T-helper 2 cell treated with Interferon-gamma antibody and Interleukin-4, amounts not matched to agents 100 ng/mL and 5 ng/mL, for 36 hours (primary cell): ENCODE results near the gene TNFSF8. TPM values are rescaled to one million over a fixed set of nuclear protein-coding genes. Genes with fewer than 3 reads are reported as not detected.

ENCODE experiments used
- intact Hi-C: fragments of 100-400 bp; cut with micrococcal nuclease; formaldehyde crosslinking; loops from one replicate; pipeline ENCODE4 v1.15.1; 2023
- total RNA-seq: library from RNA; stranded (reverse); gene quantifications from 2 replicates; pipeline ENCODE4 v1.2.3, GENCODE V29; 2022

The TNFSF8 gene
- total RNA-seq, 1 donor from 2014 or later: 51.1 TPM

DNA sequence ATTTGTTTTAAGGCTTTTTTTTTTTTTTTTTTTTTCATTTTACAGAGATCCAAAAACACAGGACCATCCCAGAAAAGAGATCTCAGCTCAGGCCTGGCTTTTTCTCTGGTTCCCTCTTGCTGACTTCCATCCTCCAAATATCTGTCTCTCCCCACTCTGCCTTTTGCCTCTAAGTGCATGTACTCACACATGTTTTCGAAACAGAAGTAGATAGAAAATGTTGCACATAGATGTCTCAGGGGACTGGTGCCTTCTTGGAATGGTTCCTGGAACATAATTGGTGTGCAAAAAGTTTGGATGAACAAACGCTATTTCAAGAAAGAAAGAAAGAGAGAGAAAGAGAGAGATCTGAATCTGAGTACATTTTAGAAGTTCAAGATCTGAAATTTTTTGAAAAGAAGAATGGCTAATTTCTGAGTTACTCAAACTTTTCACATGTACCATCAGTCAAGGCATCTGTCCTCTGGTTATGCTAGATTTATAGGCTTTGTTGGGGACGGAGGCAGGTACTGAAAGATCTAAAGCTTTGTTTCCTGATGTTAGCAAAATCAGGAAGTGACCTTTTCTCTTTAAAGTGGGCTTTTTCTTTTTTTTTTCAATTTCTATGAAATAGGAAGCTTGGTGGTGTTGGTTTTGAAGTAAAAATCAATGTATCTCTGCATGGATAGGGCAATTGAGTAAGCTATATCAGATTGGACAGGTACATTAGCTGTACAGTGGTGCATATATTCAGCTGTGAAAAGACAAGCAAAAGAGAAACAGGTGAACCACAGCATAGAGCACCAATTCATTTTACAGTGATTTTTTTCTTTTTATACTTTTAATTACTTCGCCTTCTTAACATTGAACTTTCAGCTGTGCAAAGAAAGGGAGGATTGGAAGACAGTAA is 8.5 kb upstream of the TNFSF8 start:
- intact Hi-C loops: loop anchor here (1.0 to 10.0 kb wide), 2 partner anchors 9 to 354 kb away; partner anchors contain the start of genes ATP6V1G1 and TNFSF8

DNA sequence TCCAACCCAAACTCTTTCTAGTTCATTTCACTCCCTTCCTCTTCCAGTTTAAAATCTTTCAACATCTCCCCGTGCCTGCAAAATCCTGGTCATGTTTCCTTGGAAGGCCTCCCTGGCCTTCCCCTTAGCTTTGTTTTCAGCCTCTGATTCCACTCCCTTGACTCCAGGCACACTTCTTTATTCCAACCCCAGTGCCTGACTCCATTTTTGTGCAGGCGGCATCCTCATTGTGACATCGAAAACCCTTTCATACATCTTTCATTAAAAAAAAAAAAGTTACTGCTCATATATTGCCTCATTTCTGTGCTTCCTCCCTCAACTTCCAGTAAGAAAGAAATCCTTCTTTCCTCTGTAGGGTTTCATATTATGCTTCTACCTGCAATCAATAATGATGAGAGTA is 7.1 kb upstream of the TNFSF8 start:
- intact Hi-C loops: loop anchor here (10.0 kb wide), 1 partner anchor 353 kb away; the partner anchor contains the start of gene ATP6V1G1

DNA sequence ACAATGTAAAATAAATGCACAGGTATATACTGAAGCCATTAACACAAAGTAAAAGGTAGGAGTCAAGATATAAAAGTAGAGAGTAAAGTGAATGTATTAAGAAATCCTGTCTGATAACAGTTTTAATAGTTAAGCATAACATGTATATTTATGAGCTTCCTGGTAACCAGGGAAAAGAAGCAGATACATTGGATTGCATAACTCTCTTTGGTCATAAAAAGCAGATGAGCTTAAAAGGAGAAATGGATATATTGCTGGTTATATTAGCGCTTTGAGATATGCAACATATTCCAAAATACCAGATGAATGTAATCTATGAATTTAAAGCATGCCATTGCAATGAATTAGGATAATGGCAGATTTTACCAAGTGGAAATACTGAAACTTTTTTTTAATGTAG is 6.2 kb upstream of the TNFSF8 start:
- intact Hi-C loops: loop anchor here (10.0 kb wide), 1 partner anchor 352 kb away; the partner anchor contains the start of gene ATP6V1G1

DNA sequence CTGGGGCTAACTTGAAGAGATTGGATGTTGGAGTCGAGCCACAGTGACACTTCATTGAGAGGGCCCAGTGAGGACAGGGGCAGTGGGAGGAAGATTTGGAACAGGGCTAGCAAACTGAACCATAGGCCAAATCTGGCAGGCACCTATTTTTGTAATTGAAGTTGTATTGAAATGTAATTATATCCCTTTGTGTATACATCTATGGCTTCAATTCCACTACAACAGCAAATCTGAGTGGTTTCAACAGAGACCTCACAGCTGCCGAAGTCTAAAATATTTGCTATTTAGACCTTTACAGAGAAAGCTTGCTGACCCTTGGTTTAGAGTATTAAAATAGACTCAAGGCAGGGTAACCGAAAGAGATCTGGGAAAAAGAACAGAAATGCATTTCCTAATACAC is 4.7 kb upstream of the TNFSF8 start:
- intact Hi-C loops: loop anchor here (10.0 kb wide), 1 partner anchor 350 kb away; the partner anchor contains the start of gene ATP6V1G1

DNA sequence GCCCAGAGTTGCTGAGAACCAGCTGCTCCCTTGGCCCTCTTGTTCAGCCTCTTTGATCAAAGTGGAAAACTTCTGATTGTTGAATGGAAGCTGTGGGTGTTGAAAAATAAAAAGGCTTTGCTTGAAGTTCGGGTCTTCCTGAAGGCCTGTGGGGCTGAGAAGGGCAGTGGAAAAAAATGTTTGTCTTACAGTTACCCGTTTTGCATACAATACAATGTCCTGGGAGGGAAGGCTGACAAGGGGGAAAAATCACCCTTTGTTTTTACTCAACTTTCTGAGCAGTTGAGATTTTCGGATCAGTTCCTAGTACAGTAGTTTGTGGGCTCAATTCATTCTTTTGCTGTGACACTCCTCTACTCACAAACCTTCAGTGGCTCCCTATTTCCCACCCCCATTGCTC is 2.1 kb upstream of the TNFSF8 start:
- intact Hi-C loops: loop anchor here (5.0 to 10.0 kb wide), 3 partner anchors 60 to 348 kb away; partner anchors contain the start of genes ATP6V1G1 and TNFSF15

DNA sequence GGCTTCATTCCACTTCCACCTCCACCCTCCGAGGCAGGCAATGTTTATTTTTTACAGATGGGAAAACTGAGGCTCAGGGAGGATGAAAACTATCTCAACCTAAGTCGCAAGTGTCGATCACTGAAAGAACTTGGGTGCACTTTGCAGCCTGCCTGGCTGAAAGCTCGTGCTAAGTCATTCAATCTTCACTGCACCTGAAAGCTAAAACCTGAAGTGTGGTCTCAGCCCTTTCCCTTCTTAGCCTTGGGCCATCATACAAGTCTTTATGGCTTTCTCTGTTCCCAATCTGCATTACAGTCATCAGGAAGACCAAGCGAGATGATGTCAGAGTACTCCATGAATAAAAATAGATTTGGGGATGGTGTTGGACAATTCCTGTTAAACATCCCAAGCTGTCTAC is 1.0 kb upstream of the TNFSF8 start:
- intact Hi-C loops: loop anchor here (2.0 to 10.0 kb wide), 4 partner anchors 61 to 347 kb away; partner anchors contain the start of genes ATP6V1G1 and TNFSF15

DNA sequence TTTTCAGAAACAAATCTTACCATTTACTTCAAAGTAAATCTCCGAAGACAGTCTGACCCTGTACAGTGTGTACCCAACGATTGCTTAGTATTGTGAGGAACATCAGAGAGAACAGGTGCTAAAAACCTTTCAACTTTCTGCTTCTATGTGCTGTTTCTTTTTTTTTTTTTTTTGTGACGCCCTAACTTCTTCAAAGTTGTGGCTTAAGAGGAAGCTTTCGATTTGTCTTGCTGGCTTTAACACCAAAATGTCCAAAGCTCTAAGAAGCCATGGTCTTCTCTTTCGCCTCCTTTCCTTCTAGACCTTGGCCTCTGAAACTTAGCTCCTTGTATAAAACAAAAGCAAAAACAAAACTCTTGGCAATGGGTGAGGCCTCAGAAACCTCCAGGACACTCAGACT is 1.2 kb downstream of the TNFSF8 start:
- intact Hi-C loops: loop anchor here (1.0 to 5.0 kb wide), 4 partner anchors 37 to 247 kb away; partner anchors contain the start of gene TEX48

DNA sequence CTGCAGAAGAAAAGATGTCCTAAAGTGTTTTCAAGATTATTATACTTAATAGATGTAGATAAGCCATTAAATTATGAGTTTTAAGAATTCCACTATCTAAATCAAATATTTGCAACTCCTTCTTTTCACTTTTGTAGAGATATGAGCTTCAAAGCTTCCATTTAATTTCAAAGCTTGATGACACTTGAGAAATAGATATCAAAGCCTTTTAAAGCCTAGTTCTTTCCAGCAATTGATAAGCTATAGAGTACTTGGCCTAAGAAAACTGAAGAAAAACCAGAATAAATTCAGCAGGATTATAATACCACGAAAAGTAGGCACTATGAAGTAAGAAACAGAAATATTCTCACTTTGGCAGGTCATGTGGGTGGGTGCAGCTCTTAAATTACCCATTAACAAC is 1.7 kb downstream of the TNFSF8 start:
- intact Hi-C loops: loop anchor here (1.0 to 5.0 kb wide), 4 partner anchors 36 to 246 kb away; partner anchors contain the start of gene TEX48

DNA sequence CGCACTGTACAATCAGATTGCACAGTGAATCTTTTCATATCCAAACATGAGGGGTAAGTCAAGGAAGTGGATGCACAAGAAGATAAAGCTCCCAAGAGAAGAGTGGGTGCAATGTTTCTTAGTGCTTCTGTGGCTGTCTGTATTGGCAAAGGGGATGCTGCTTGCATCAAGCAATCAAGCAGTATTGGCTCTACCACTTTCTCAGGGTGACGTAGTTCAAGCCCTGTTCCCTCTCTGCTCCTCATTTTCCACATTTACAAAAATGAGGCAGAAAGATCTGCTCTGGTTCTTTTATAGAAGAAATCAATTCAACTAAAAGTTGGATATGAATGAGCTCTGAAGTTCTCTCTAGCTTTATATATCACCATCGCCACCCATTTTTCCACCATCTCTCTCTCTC is 2.3 kb downstream of the TNFSF8 start:
- intact Hi-C loops: loop anchor here (2.0 to 5.0 kb wide), 3 partner anchors 36 to 231 kb away; no protein-coding TSS in a partner anchor

DNA sequence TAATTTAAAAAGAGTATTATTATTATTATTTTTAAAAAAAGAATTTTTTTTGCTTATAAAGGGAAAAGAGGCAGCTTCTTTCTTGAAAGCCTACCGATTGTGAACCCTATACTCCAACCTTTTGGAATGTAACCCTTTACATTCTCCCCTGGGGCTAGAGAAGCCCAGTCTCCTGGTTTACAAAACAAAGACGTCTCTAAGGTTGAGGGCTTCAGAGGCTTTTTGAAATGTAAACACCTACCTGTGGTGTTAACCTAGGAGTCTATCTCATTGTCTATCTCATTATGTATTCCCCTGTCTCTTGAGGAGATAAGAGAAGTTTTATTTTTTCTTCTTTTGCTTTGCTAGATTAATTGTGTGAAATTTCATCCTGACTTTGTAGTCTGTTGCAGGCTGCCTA is 4.7 kb downstream of the TNFSF8 start:
- intact Hi-C loops: loop anchor here (5.0 kb wide), 2 partner anchors 33 to 188 kb away; no protein-coding TSS in a partner anchor

DNA sequence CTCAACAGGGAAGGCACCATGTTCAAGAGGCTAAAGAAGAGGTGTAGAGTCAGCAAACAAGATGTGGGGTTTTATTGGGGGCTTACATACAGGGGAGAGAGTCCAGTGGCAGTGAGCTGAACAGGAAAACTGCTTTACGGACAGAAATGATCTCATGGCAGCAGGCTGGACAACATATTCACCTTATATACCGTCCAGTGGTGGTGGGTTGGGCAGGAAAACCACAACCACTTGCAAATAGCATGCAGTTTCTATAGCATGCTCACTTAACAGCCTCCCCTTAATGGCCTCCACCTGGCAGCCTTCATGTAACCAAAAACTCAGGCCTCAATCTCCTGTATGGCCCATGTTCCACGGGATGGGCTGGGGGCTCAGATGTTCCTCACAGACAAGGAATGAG is 5.4 kb downstream of the TNFSF8 start:
- intact Hi-C loops: loop anchor here (5.0 kb wide), 2 partner anchors 33 to 188 kb away; no protein-coding TSS in a partner anchor

DNA sequence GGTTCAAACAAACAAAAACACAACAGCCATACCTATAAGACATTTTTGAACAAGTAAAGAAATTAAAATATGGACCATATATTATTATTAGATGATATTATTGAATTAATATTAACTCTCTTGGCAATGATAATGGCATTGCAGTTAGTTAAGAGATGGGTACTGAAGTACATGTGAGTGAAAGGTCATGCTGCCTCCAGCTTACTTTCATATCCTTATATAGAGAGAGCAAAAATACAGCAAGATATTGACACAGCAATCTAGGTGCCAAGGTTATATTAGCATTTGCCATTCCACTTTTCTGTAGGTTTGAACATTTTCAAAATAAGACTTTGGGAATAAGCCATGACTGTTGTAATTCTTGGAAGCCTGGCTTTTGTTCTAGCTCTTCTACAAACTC is 6.1 kb downstream of the TNFSF8 start:
- intact Hi-C loops: no loop called here

DNA sequence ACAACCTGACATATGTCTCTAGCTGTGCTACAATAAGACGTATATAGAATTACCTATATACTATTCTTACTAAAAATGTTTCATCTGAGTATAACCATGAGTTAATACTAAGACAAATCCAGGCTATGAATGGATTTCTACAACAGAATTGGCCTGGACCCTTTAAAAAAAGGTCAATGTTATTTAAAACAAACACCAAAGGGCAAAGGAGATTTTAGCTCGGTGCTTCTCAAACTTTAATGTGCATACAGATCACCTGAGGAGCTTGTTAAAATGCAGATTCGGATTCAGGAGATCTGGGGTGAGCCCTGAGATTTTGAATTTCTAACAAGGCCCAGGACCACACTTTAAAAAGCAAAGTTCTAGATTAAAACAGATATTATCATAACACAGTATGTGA is 6.5 kb downstream of the TNFSF8 start:
- intact Hi-C loops: no loop called here

DNA sequence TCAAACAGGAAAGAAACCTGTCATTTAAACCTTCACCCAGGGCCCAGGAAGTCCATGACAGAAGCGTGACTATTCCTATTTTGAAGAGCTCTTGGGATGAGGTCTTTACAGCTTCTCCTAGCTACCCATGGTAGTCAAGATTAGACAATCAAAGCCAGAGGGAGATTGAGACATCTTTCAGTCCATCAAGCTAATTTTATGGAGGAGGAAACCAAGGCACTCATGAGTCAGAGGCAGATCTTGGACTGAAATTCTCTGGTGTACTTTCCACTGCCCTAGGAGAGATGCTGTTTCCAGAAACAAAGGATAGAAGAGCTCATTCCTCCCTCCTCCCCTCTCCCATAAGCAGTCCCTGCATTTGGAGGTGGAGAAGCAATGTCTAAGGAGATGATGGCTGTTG is 9.2 kb downstream of the TNFSF8 start:
- intact Hi-C loops: no loop called here

DNA sequence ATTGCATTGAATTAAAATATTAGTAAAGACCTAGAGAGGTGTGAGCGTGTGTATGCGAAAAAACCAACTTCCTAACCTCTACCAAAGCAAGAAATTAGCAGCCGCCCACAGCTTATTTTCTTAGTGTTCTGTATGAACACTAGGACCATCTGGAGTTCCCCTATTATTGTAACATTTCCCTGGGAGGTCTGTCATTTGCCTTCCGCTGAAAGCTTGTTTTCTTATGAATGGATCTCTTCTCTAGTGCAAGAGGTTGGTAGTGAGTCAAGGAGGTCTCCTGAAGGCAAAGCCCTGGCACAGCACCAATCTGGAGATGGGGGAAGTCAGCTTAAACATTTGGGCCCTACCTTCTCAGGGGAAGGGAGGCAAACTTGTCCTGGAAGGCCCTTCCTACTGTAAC is 10.8 kb downstream of the TNFSF8 start:
- intact Hi-C loops: no loop called here

DNA sequence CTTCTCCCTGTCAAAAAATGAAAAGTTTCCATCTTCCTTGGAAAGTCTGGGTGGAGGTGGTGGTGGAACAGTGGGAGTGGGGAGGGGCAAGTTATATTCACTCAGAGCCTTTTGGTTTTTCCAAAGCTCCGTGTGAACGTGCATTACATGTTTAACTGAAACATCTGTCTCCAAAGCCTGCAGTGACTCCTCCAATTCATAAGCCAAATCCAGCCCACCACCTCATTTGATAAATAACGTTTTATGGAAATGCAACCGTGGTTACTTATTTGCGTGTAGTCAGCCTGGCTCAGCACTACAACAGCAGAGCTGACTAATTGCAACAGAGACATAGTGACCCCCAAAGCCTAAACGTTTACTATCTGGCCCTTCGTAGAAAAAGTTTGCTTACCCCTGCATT is 13.9 kb downstream of the TNFSF8 start:
- intact Hi-C loops: no loop called here

DNA sequence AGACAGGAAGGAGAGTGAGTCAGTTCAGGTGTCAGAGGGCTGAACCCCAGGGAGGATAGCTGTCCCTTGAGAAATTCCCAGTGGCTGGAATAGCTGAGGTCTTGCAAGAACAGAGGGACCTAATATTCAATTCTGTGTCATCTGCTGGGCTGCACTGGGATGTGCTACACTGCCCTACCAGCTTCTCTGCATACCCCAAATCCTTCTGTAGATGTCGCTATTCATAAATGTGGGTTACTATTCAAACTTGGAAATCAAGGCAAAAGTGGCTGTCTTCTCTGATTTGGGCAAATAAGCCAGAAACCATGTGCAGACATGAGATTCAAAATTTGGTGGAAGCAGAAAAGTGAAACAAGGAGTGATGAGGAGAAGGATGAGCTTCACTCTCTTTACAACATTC is 16.3 kb downstream of the TNFSF8 start:
- intact Hi-C loops: no loop called here

DNA sequence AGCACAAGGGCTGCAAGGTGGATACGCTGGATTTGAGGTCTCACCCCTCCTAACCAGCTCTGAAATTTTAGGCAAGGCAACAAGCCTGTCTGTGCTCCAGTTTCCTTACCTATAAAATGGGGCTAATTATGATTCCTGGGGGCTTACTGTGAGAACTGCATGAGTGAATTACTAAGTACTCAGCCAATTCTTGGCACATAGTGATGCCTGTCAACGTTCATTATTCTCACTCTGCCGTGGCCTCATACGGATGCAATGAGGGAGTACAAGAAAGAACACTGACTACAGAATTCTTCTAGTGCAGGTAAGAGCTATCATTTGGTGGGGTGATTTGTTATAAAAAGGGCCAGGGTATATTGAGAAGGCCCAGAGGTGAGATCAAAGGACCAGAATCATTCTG is 16.7 kb downstream of the TNFSF8 start:
- intact Hi-C loops: no loop called here

DNA sequence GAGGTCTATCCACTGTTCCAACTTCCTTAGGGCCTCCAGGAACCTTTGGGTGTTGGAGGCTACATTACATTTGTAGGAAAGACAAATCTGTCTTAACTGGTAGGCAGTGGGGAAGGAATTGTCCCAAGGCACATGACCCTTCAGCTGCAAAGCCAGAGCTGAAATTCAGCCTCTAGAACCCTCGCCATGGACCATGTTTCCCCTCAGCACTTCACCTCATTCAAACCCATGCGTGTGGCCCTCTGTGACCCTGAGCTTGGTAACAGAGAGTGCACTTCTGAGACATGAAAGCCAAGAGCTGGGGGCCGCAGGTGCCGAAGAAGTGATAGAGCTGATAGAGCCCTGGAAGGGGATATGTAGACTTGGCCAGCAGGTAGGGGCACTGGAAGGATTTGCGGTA is 17.2 kb downstream of the TNFSF8 start:
- intact Hi-C loops: no loop called here

DNA sequence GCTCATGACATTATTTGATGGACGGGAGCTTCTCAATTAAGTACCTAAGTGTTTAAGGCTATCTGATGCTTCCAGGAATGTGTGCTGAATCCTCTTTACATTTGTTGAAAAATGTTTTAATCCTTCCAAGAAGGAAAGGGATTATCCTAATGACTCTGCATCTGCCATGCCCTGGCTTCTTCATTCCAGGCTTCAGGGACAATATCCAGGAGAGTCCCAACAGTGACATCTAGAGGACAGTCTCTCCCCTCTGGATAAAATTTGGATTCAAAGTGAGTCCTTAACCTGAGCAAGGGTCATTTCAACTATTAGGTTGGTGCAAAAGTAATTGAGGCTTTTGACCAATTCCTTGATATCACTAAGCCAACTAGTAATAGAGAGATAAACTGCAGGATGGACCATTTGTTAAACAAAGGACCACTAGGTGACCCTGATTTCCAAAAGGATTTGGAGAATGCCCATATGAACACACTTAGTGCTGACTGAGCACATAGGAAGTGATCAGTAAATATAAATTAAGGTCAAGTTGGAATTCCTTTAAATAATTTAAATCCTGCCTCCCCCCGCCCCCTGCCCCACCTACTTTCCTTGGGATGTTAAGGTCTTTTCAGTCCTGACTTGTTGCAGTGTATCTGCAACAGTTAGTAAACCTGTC is 19.1 kb downstream of the TNFSF8 start:
- intact Hi-C loops: no loop called here

DNA sequence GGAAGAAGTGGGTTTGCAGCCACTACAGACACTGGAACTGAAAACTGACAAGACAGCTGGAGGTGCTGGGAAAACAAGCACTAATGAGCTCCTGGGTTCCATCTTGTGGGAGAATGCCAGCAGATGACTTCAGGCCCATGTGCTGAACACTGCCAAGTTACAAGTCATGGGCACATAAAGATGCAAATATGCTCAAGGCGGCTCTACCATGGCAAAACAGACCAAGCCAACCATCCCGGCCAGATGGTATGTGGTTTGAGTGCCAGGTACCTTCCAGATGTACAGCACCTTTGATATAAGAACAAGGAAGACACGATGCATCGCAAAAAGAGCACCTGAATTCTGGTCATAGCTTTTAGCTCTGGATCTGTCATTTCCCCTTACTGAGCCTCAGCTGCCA is 19.9 kb downstream of the TNFSF8 start:
- intact Hi-C loops: no loop called here

DNA sequence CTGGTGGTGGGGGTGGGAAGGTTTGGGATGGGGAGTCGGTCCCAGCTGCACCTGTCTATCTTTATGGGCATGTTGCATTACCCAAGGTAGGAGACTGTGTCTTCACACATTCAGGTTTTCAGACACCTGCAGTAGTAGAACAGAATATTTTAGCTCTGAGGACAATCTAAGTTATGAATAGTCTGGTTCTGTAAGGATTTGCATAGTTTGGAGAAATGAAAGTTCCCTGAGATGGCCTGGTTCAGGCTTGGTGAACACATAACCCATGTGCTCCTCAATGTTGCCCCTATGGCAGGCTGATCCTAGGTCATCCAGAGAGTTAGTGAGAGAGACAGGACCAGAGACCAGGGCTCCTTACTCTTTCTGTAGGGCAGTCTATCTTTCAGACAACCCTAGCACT is 20.7 kb downstream of the TNFSF8 start:
- intact Hi-C loops: loop anchor here (10.0 kb wide), 2 partner anchors 45 to 525 kb away; partner anchors contain the start of gene AKNA
